IPS-20b (cell line): Measurements from ENCODE around the gene SH2B3.

Experiments
- H3K27ac ChIP-seq: one replicate; pipeline ENCODE4 v1.5.1; 2013; ENCODE audit warnings: low read length
- H3K27me3 ChIP-seq: 2 replicates; pipeline ENCODE4 v1.6.1; 2013; ENCODE audit warnings: mild to moderate bottlenecking, low read length, inconsistent platforms; ENCODE audit not compliant: insufficient read depth
- H3K36me3 ChIP-seq: 2 replicates; pipeline ENCODE4 v1.6.1; 2013; ENCODE audit warnings: low read depth, mild to moderate bottlenecking, inconsistent platforms, low read length, moderate library complexity; ENCODE audit not compliant: insufficient read depth
- H3K4me1 ChIP-seq: 2 replicates; pipeline ENCODE4 v1.6.1; 2013; ENCODE audit warnings: mild to moderate bottlenecking, control low read depth, inconsistent platforms, low read length, moderate library complexity; ENCODE audit not compliant: insufficient read depth
- H3K4me3 ChIP-seq: 2 replicates; pipeline ENCODE4 v1.5.1; 2013; ENCODE audit warnings: mild to moderate bottlenecking, low read length, inconsistent platforms
- H3K9ac ChIP-seq: 2 replicates; pipeline ENCODE4 v1.6.1; 2013; ENCODE audit warnings: low read depth, mild to moderate bottlenecking, inconsistent platforms, low read length, moderate library complexity
- H3K9me3 ChIP-seq: 2 replicates; pipeline ENCODE4 v1.6.1; 2013; ENCODE audit warnings: mild to moderate bottlenecking, low read depth, low read length, inconsistent platforms; ENCODE audit not compliant: insufficient read depth

SH2B3 gene

DNA sequence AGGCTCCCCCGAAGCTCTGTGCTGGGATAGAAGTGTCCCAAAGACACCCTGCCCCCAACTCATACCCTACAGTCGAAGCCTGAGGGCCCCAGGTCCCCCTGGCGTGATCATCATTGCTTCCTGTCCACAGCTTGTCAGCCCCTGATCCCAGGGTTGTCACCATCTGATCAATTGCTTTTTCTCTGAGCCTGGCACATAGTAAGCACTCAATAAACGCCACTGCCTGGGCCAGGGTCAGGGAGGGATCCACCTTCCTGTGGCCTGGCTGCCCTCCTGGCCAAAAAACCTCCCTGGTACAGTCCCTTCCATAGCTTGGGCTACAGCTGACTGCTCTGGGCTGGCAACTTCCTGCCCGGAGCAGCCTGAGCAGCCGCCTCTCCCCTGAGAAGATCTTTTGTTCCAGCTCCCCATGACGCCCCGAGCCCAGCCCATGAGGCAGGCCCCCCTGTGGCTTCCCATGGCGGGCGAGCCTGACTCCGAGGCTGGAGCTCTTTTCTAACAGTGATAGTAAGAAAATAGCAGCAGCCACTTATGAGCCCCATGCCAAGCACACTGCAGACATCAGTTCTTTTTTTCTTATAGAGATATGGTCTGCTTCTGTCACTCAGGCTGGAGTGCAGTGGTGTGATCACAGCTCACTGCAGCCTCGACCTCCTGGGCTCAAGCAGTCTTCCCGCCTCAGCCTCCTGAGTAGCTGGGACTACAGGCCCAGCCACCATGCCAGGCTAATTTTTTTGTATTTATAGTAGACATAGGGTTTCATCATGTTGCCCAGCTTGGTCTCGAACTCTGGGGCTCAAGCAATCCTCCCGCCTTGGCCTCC is 6.5 kb downstream of the SH2B3 start:
- H3K9ac ChIP-seq: peak overlapping the region; percentile 60; the same call in 1 of the 2 replicates
- no peaks in the 10 kb centered on the region for H3K36me3 ChIP-seq
- no peak overlapping the region for H3K27ac ChIP-seq
- H3K9me3 ChIP-seq: no peaks in the 10 kb centered on the region
- no peaks in the 10 kb centered on the region for H3K27me3 ChIP-seq
- peak overlapping the region; percentile 16; the same call in 1 of the 2 replicates for H3K4me3 ChIP-seq
- peaks cover 39% of the 10 kb centered on the region for H3K4me1 ChIP-seq

GRCh38 chr12:111412830-111413441 is 7.2 kb downstream of the SH2B3 start:
- no peak overlapping the region for H3K27ac ChIP-seq
- H3K4me3 ChIP-seq: no peak overlapping the region

DNA sequence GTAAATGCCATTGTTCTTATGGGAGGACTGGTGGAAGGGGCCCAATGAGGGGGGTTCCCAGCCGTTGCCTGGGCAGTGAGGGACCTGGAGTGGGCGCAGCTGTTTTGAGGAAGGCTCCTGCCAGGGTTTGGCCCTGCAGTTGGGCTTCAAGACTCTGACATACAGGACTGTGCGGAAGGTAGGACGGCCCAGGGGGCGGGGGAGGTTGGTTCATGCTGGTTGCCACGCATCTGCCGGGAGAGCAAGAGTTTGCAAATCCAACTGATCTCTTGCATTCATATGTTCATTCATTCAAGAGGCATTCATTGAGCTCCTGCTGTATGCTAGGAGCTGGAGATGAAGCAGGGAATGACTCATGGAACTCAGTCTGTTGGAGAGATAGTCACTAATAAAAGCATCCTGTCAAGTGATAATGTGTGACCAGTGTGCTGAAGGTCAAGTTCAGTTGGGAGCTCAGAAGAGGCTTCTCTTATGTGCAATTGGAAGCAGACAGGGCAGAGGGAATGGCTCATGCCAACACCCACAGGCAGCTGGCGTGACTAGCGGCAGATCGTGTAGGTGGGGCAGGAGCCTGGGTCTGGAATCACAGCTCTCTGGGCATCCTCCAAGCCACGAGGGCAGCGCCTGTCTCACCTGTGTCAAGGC is 7.8 kb downstream of the SH2B3 start:
- H3K36me3 ChIP-seq: no peaks in the 10 kb centered on the region
- H3K27me3 ChIP-seq: no peaks in the 10 kb centered on the region
- H3K4me3 ChIP-seq: no peak overlapping the region
- peaks cover 33% of the 10 kb centered on the region for H3K4me1 ChIP-seq
- H3K9me3 ChIP-seq: no peaks in the 10 kb centered on the region
- H3K27ac ChIP-seq: no peak overlapping the region
- H3K9ac ChIP-seq: 0 out of 2 replicates have a peak overlapping the region, but pooled peaks have one; percentile 7

More at GRCh38 chr12:111412830-111413441, 7.2 kb downstream of the SH2B3 start:
- Histone ChIP-seq H3K27me3 (no peaks in the 10 kb centered on the region), H3K36me3 (no peaks in the 10 kb centered on the region), H3K9me3 (no peaks in the 10 kb centered on the region), H3K4me1 (peaks cover 33% of the 10 kb centered on the region), H3K9ac (0 out of 2 replicates have a peak overlapping the region, but pooled peaks have one; percentile 7)

- H3K9ac ChIP-seq: no peak overlapping the region
- H3K9me3 ChIP-seq: no peaks in the 10 kb centered on the region
- peaks cover 7% of the 10 kb centered on the region for H3K36me3 ChIP-seq
- no peak overlapping the region for H3K27ac ChIP-seq
- H3K4me1 ChIP-seq: peaks cover 33% of the 10 kb centered on the region
- no peak overlapping the region for H3K4me3 ChIP-seq
- H3K27me3 ChIP-seq: no peaks in the 10 kb centered on the region
Observed at GRCh38 chr12:111414711-111415252, 9.1 kb downstream of the SH2B3 start.

DNA sequence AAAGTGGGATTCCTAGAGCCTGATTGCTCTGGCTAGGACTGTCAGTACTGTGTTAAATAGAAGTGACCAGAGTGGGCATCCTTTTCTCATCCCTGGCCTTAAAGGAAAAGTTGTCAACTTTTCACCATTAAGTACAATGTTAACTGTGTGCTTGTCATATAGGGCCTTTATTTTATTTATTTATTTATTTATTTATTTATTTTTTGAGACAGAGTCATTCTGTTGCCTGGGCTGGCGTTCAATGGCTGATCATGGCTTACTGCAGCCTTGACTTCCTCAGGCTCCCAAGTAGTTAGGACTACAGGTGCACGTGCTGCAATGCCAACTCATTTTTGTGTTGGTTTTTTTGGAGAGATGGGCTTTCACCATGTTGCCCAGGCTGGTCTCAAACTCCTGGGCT is 11.6 kb downstream of the SH2B3 start:
- H3K9ac ChIP-seq: no peak overlapping the region
- peaks cover 21% of the 10 kb centered on the region for H3K4me1 ChIP-seq
- no peak overlapping the region for H3K4me3 ChIP-seq
- H3K27ac ChIP-seq: no peak overlapping the region
- peaks cover 26% of the 10 kb centered on the region for H3K36me3 ChIP-seq
- H3K27me3 ChIP-seq: no peaks in the 10 kb centered on the region
- H3K9me3 ChIP-seq: no peaks in the 10 kb centered on the region

- Histone ChIP-seq H3K9ac (no peak overlapping the region), H3K4me3 (no peak overlapping the region), H3K27me3 (no peaks in the 10 kb centered on the region), H3K9me3 (no peaks in the 10 kb centered on the region), H3K4me1 (peaks cover 14% of the 10 kb centered on the region), H3K36me3 (peaks cover 26% of the 10 kb centered on the region), H3K27ac (no peak overlapping the region)
Observed at GRCh38 chr12:111417784-111418593, 12.3 kb downstream of the SH2B3 start.

- Histone ChIP-seq H3K36me3 (peaks cover 26% of the 10 kb centered on the region), H3K4me1 (peaks cover 9% of the 10 kb centered on the region), H3K9me3 (no peaks in the 10 kb centered on the region), H3K4me3 (no peak overlapping the region), H3K27me3 (no peaks in the 10 kb centered on the region), H3K9ac (no peak overlapping the region), H3K27ac (no peak overlapping the region)
Observed at GRCh38 chr12:111418594-111418880, 12.8 kb downstream of the SH2B3 start.

GRCh38 chr12:111419784-111420183 is 14.1 kb downstream of the SH2B3 start:
- H3K9ac ChIP-seq: no peak overlapping the region
- no peaks in the 10 kb centered on the region for H3K9me3 ChIP-seq
- no peak overlapping the region for H3K27ac ChIP-seq
- H3K27me3 ChIP-seq: no peaks in the 10 kb centered on the region
- H3K4me3 ChIP-seq: no peak overlapping the region
- H3K4me1 ChIP-seq: peaks cover 7% of the 10 kb centered on the region
- peaks cover 26% of the 10 kb centered on the region for H3K36me3 ChIP-seq

DNA sequence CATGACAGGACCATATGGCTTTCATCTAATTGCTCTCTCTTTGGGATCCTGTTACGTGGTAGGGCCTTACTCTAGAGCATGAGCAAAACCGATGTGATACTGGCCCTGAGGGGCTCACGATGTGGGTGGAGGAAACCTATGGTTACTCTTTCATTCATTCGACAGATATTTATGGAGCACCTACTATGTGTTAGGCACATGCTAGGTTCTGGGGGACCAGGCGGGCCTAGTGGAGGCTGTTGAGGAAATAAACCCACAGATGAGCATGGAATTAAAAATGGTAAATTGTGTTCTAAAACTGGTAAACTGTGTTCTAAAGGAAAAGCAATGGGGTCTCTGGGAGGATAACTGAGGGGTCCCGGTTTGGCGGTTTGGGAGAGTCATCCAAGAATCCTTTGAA is 14.8 kb downstream of the SH2B3 start:
- H3K36me3 ChIP-seq: peaks cover 26% of the 10 kb centered on the region
- no peak overlapping the region for H3K9ac ChIP-seq
- H3K4me3 ChIP-seq: no peak overlapping the region
- H3K4me1 ChIP-seq: peaks cover 7% of the 10 kb centered on the region
- H3K27ac ChIP-seq: no peak overlapping the region
- no peaks in the 10 kb centered on the region for H3K27me3 ChIP-seq
- H3K9me3 ChIP-seq: no peaks in the 10 kb centered on the region

- Histone ChIP-seq H3K4me3 (no peak overlapping the region), H3K9ac (no peak overlapping the region), H3K27me3 (no peaks in the 10 kb centered on the region), H3K4me1 (peaks cover 7% of the 10 kb centered on the region), H3K36me3 (peaks cover 24% of the 10 kb centered on the region), H3K9me3 (no peaks in the 10 kb centered on the region), H3K27ac (no peak overlapping the region)
Observed at GRCh38 chr12:111424189-111424792, 18.6 kb downstream of the SH2B3 start.

- peak overlapping the region; percentile 55 for H3K27ac ChIP-seq
- H3K4me3 ChIP-seq: no peak overlapping the region
- H3K9me3 ChIP-seq: no peaks in the 10 kb centered on the region
- H3K27me3 ChIP-seq: no peaks in the 10 kb centered on the region
- H3K4me1 ChIP-seq: peaks cover 7% of the 10 kb centered on the region
- no peak overlapping the region for H3K9ac ChIP-seq
- peaks cover 19% of the 10 kb centered on the region for H3K36me3 ChIP-seq
Observed at GRCh38 chr12:111424793-111425251, 19.1 kb downstream of the SH2B3 start.
